GM18511 (cell line): Measurements from ENCODE around the gene LPIN1.
"Not testable (repeated sequence)": the region's sequence is repeated elsewhere in the genome, so short reads cannot be mapped to it uniquely, and the experiment has no call there.

ENCODE experiments used
- ATAC-seq: cut with Tn5 transposase; IDR thresholded peaks from one replicate; pipeline ENCODE4 v1.9.1; 2021; ENCODE audit warnings: mild to moderate bottlenecking, moderate library complexity; ENCODE audit not compliant: unreplicated experiment

Gene LPIN1

GRCh38 chr2:11713815-11714214, 32.6 kb upstream of the LPIN1 start:
- ATAC-seq = no peak

DNA sequence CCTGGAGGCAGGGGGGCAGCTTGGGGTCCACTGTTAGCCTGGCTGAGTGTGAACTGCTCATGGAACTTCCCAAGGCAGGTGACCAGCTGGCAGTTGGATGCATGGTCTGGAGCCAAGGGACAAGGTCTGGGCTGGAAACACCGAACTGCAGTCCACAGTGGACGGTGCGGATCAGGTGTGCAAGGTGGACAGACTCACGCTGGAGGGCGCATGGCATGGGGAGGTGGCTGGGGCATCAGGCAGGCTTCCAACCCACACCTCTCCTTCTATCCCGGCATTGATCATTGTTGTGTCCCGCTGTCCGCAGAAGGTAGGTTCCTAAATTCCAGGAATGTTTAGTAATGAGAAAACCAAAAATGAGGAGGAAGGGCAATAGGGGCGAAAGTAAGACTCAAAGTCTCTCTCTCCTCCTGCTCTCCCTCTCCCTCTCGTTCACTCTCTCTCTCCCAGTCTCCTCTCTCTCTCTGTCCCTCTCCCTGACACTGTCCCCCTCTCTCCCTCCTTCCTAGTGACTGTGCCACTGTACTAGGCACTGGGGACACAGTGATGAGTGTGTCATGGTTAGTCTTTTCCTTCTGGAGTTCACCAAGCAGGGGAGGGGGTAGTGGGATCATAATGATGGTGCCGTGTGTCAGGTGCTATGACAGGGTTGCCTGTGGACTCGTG, 30.3 kb upstream of the LPIN1 start:
- no peak for ATAC-seq

- no peak for ATAC-seq
These were observed 29.6 kb upstream of the LPIN1 start for GRCh38 chr2:11716689-11717321.

DNA sequence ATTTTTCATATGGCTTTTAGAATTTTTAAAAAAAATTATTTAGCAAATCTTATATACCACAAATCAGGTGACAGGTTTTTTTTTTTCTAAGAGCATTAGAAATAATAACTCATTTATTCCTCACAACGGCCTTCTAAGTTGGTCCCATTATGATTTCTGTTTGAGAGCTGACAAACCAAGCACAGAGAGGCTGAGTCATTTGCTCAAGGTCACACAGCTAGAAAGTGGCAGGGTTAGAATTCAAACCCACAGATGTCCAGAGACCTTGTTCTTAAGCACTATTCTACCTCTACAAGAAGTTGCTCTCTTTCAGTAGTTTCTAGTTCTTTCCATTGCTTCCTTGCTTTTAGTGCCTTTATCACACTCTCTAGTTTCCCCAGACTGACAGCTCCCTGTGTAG, 28.8 kb upstream of the LPIN1 start:
- ATAC-seq = no peak

DNA sequence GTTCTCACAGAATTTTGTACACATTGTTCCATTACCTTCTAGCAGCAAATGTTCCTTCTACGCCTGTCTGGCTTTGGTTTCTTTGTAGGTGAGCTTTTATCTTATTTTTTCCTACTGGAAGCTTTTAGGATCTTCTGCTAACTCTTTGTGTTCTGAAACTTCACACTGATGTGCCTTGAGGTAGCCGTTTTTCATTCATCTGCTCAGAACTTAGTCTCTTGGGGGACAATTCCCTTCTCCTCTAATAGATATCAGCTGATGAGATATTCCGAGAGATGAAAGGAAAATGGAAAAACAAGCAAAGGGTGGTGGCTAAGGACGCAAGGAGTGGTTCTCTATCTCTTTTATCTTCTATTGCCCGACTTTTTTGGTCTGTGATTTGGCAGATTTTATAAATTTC, 27.8 kb upstream of the LPIN1 start:
- ATAC-seq = no peak

GRCh38 chr2:11719230-11719977, 27.0 kb upstream of the LPIN1 start:
- ATAC-seq = no peak

GRCh38 chr2:11720752-11721151, 25.7 kb upstream of the LPIN1 start:
- no peak for ATAC-seq

DNA sequence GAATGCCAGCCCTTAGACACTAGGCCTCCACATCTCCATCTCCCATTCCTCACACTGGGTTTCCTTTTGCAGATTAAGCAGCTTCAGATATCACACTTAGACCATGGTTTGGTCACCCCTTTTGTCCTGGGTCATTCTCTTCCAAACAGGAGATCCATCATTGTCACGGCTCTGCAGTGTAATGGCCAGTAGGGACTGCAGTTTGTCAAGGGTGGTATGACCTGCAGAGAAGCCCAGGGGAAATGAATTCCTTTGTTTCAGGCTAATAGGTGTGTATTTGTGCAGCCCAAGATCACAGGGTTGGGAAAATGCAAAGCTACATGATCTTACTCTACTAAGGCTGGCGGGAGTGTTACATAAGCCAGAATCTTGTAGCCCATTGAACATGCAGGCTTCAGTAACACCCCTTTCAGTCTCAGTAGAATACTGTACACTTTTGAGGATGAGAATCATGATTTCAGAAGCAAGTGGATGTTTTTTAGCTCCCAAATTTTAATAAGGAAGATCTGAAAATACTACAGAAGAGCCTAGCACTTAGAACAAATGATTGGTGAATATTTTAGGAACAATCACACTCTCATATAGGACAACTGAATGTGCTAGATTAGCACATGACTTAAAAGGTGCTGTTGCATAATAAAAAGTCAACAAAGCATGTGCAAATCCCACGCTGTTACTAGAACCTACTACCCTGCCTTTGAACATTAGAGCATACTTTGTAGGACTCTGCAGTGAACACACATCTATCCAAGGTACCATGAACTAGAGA, 24.0 kb upstream of the LPIN1 start:
- no peak for ATAC-seq

DNA sequence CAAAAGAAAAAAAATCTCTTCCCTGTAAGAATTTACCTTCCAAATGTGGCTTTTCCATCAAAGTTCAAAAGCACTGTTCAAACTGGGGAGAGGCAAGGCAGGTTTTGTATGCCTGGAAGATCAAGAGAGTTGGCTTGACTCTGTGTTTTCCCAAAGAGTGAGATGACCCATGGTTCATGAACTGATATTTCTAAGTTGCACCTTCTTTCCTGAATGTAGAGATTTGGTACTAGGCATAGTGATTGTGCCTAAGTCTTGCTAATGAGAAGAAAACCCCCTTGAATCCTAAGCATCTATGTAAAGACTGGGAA, 23.4 kb upstream of the LPIN1 start:
- no peak for ATAC-seq

GRCh38 chr2:11724151-11724550, 22.3 kb upstream of the LPIN1 start:
- ATAC-seq = no peak

DNA sequence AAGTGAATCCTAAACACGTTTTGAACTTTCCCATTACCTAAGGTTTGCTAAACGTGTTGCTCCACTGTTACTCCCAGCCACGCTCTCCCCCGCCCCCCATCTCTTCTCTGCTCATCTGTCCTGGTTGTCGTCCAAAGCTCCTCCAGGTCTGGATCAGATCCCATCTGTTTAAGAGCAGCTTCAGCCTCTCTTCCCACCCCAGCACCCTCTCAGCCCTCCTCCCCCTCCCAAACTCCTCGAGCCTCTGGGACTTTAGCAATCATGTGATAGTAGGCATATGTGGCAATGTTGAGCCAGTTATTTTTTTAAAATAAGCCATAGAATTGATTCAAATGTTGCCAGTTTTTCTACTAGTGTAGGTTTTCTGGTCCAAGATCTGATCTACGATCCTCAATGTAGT, 20.0 kb upstream of the LPIN1 start:
- ATAC-seq = no peak

DNA sequence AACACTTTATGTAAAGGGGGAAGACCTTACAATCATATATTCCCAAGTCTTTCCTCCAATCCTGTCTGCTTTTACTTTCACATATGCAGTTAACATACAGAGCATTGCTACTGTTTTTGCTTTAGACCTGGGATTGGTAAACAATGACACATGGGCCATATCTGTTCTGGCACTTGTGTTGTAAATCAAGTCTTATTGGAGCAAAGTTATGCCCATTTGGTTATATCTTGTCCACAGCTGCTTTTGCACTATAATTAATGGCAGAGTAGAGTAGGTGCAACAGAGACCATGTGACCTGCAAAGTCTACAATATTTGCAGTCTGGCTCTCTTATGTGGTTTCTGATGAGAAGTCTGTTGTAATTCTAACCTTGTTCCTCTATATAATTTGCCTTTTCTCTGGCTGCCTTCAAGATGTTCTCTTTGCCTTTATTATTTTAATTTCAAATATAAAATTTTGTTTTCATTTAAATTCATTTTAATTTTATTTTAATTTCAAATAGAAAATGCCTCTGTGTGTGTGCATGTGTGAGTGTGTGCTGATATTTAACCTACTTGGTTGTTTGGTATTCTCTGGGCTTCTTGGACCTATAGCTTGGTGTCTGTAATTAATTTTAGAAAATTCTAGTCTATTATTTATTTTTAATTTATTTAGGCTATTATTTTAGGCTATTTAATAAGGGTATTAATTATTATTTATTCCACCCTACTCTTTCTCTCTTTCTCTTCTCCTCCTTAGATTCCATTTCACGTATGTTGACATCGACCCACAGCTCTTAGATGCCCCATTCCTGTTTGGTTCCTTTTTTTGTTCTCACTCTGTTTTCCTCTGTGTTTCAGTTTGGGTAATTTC, 16.8 kb upstream of the LPIN1 start:
- no peak for ATAC-seq

DNA sequence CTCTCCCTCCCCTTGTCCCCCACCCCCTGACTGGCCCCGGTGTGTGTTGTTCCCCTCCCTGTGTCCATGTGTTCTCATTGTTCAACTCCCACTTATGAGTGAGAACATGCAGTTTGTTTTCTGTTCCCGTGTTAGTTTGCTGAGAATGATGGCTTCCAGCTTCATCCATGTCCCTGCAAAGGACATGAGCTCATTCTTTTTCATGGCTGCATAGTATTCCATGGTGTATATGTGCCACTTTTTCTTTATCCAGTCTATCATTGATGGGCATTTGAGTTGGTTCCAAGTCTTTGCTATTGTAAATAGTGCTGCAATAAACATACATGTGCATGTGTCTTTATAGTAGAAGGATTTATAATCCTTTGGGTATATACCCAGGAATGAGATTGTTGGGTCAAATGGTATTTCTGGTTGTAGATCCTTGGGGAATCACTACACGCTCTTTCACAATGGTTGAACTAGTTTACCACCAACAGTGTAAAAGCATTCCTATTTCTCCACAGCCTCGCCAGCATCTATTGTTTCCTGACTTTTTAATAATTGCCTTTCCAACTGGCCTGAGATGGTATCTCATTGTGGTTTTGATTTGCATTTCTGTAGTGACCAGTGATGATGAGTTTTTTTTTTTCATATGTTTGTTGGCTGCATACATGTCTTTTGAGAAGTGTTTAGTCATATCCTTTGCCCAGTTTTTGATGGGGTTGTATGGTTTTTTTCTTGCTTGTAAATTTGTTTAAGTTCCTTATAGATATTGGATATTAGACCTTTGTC, 15.0 kb upstream of the LPIN1 start:
- not testable (repeated sequence) for ATAC-seq

- ATAC-seq = no peak
These were observed 13.8 kb upstream of the LPIN1 start for GRCh38 chr2:11732587-11732986.

GRCh38 chr2:11737852-11738251, 8.6 kb upstream of the LPIN1 start:
- not testable (repeated sequence) for ATAC-seq

DNA sequence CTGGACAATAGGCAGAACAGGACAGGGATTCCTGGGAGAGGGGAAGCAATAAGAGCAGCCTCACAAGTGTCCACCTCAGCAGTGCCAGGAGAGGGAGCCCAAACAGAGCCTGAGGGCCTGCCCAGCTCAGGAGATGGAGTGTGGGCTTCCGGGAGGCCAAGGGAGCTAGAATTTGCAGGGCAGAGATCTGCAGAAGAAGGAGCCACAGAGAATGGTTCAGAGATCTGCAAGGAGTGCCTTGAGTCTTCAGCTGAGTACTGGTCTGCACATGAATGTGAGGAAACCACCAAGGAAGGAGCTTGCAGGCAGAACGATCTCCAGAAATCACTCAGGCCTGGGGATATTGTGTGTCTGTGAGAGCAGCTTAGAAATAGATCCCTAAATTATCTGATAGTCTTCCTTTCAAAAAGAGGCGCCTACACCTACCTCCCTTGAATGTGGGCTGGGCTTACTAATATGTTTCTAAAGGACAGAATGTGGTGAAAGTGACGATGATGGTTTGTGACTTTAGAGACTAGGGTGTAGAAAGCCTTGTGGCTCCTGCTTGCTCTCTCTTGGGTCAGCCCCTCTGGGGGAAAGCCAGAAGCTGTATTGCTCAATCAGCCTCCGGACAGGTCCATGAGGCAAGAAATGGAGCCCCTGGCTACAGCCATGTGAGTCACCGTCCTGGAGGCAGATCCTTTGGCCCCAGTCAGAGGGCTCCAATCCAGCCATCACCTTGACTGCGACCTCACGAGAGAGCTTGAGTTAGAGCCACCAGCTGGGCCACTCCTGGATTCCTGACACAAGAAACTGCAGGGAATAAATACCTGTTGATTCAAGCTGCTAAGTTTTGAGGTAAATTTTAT, 7.6 kb upstream of the LPIN1 start:
- no peak for ATAC-seq

DNA sequence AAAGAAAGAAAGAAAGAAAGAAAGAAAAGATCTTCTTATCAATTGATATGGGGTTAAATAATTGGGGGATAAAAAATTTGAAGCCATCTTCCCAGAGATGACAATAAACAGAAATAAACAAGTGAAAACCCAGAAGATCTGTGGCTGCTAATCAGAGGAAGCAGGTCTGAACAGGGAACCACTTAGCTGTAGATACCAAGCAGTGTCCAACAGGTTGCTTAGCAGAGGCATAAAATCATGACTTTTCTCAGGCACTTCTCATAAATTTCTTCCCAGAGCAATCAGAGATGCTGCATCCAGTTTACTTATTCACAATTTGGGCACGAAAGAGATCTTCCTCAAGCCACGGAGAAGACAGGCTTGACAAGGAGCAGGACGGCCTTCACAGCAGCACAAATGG, 5.7 kb upstream of the LPIN1 start:
- ATAC-seq = no peak

DNA sequence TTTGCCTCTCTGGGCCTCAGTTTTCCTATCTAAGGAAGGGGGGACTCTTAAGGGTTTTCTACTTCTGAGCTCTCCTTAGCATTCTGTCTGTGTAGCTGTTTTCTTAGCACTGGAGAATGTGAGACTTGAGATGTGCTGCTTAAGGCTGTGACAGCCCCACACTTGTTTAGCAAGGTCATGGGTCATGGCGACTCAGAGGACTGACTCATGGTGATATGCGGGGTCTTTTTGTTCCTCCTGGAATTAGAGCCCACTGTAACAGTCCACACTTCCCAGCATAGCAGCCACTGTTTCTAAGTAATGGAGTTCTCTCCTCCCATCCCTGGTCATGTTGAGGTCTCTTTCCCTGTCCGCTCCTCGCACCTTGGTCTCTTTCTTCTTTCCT, 4.1 kb upstream of the LPIN1 start:
- ATAC-seq = no peak

- ATAC-seq = no peak
These were observed 3.6 kb upstream of the LPIN1 start for GRCh38 chr2:11742702-11743357.
